ENCODE results near the gene TRPV3. TPM values are rescaled to one million over a fixed set of nuclear protein-coding genes. Genes with fewer than 3 reads are reported as not detected.
"Not testable (repeated sequence)": the region's sequence is repeated elsewhere in the genome, so short reads cannot be mapped to it uniquely, and the experiment has no call there.

TRPV3 gene
- total RNA-seq, 1 experiment from 2014 or later = 3.6 TPM

- H3K27me3 ChIP-seq (ENCODE audit: low read length) = no peaks in the 10 kb centered on the region
These were observed 33.6 kb downstream of the TRPV3 start for GRCh38 chr17:3524024-3524423.

GRCh38 chr17:3519472-3519871 is 38.1 kb downstream of the TRPV3 start:
- H3K36me3 ChIP-seq (ENCODE audit: low read depth, low read length); H2AFZ ChIP-seq (ENCODE audit: low read length); H3K27ac ChIP-seq (ENCODE audit: low read length); DNase-seq; H3K4me1 ChIP-seq (ENCODE audit: insufficient read depth, low read length); H3K79me2 ChIP-seq (ENCODE audit: low read length); H3F3A ChIP-seq (ENCODE audit: low read length, unreplicated experiment); ATAC-seq; H4K20me1 ChIP-seq (ENCODE audit: low read length); H3K4me3 ChIP-seq (ENCODE audit: low read length); H3K9me3 ChIP-seq (ENCODE audit: low read length); H3K9me2 ChIP-seq (replicated peaks; ENCODE audit: low read length); BruUV-seq (replicated peaks); intact Hi-C loops (cut with micrococcal nuclease); POLR2A ChIA-PET (ENCODE audit: unreplicated experiment); H3K4me2 ChIP-seq (ENCODE audit: low read length); CTCF ChIA-PET; H3K27me3 ChIP-seq (ENCODE audit: low read length); H3K9ac ChIP-seq (ENCODE audit: low read length): not testable (repeated sequence)

More at GRCh38 chr17:3524024-3524423, 33.6 kb downstream of the TRPV3 start:
- intact Hi-C loops (cut with micrococcal nuclease) = no loop called here
- ChIA-PET POLR2A (ENCODE audit: unreplicated experiment) (no interaction called here), CTCF (no interaction called here)
- Histone ChIP-seq H3K4me2 (ENCODE audit: low read length) (no peak overlapping the region), H3K9me3 (ENCODE audit: low read length) (no peaks in the 10 kb centered on the region), H3K27ac (ENCODE audit: low read length) (no peak overlapping the region), H2AFZ (ENCODE audit: low read length) (no peak overlapping the region), H3F3A (ENCODE audit: low read length, unreplicated experiment) (no peaks in the 10 kb centered on the region), H3K9me2 (replicated peaks; ENCODE audit: low read length) (no peaks in the 10 kb centered on the region), H3K4me1 (ENCODE audit: insufficient read depth, low read length) (no peaks in the 10 kb centered on the region), H3K36me3 (ENCODE audit: low read depth, low read length) (no peaks in the 10 kb centered on the region), H4K20me1 (ENCODE audit: low read length) (no peaks in the 10 kb centered on the region), H3K9ac (ENCODE audit: low read length) (no peak overlapping the region), H3K4me3 (ENCODE audit: low read length) (no peak overlapping the region), H3K79me2 (ENCODE audit: low read length) (no peaks in the 10 kb centered on the region)
- no peak for TF ChIP-seq CTCF (conservative IDR thresholded peaks at IDR 0.05; ENCODE audit: low read depth, low read length)
- no peak for TF ChIP-seq EZH2phosphoT487 (IDR thresholded peaks at IDR 0.05; ENCODE audit: borderline replicate concordance, low read length)
- TF ChIP-seq EZH2 (IDR thresholded peaks at IDR 0.05; ENCODE audit: low read length, unreplicated experiment) = no peak
- ATAC-seq (no peak), DNase-seq (no peak)
- BruUV-seq (replicated peaks) = no TSS peak

GRCh38 chr17:3514873-3515272 is 42.7 kb downstream of the TRPV3 start:
- DNase-seq (no peak), ATAC-seq (no peak)
- H2AFZ ChIP-seq (ENCODE audit: low read length) = no peak overlapping the region
- H3K79me2 ChIP-seq (ENCODE audit: low read length) = no peaks in the 10 kb centered on the region
- no peaks in the 10 kb centered on the region for H3K9me2 ChIP-seq (replicated peaks; ENCODE audit: low read length)
- H3K4me3 ChIP-seq (ENCODE audit: low read length) = no peak overlapping the region
- H3K36me3 ChIP-seq (ENCODE audit: low read depth, low read length) = no peaks in the 10 kb centered on the region
- no peak overlapping the region for H3K27ac ChIP-seq (ENCODE audit: low read length)
- CTCF ChIA-PET = no interaction called here
- H3K9me3 ChIP-seq (ENCODE audit: low read length) = no peaks in the 10 kb centered on the region
- H3F3A ChIP-seq (ENCODE audit: low read length, unreplicated experiment) = no peaks in the 10 kb centered on the region
- no peaks in the 10 kb centered on the region for H4K20me1 ChIP-seq (ENCODE audit: low read length)
- TF ChIP-seq EZH2phosphoT487 (IDR thresholded peaks at IDR 0.05; ENCODE audit: borderline replicate concordance, low read length) (no peak), EZH2 (IDR thresholded peaks at IDR 0.05; ENCODE audit: low read length, unreplicated experiment) (no peak), CTCF (conservative IDR thresholded peaks at IDR 0.05; ENCODE audit: low read depth, low read length) (no peak)
- H3K4me2 ChIP-seq (ENCODE audit: low read length) = no peak overlapping the region
- intact Hi-C loops (cut with micrococcal nuclease) = no loop called here
- POLR2A ChIA-PET (ENCODE audit: unreplicated experiment) = no interaction called here
- no peaks in the 10 kb centered on the region for H3K27me3 ChIP-seq (ENCODE audit: low read length)
- no peak overlapping the region for H3K9ac ChIP-seq (ENCODE audit: low read length)
- no peaks in the 10 kb centered on the region for H3K4me1 ChIP-seq (ENCODE audit: insufficient read depth, low read length)
- BruUV-seq (replicated peaks) = no TSS peak

GRCh38 chr17:3514167-3514566 is 43.4 kb downstream of the TRPV3 start:
- H3K9me3 ChIP-seq (ENCODE audit: low read length); H3K4me2 ChIP-seq (ENCODE audit: low read length); H3K4me3 ChIP-seq (ENCODE audit: low read length); H2AFZ ChIP-seq (ENCODE audit: low read length); POLR2A ChIA-PET (ENCODE audit: unreplicated experiment); ATAC-seq; H4K20me1 ChIP-seq (ENCODE audit: low read length); H3K79me2 ChIP-seq (ENCODE audit: low read length); H3K27ac ChIP-seq (ENCODE audit: low read length); H3K27me3 ChIP-seq (ENCODE audit: low read length); H3K4me1 ChIP-seq (ENCODE audit: insufficient read depth, low read length); H3K9ac ChIP-seq (ENCODE audit: low read length); intact Hi-C loops (cut with micrococcal nuclease); CTCF ChIA-PET; DNase-seq; H3K36me3 ChIP-seq (ENCODE audit: low read depth, low read length); H3K9me2 ChIP-seq (replicated peaks; ENCODE audit: low read length); H3F3A ChIP-seq (ENCODE audit: low read length, unreplicated experiment); BruUV-seq (replicated peaks): not testable (repeated sequence)
